Measurements from ENCODE around the gene NGRN. TPM values are rescaled to one million over a fixed set of nuclear protein-coding genes. Genes with fewer than 3 reads are reported as not detected.
"Not testable (repeated sequence)": the region's sequence is repeated elsewhere in the genome, so short reads cannot be mapped to it uniquely, and the experiment has no call there.

The NGRN gene
- total and polyA plus RNA-seq, 3 experiments from 2014 or later = 34.1 to 45.8 (median 36.0) TPM

GRCh38 chr15:90260731-90261130, 4.7 kb upstream of the NGRN start:
- not testable (repeated sequence) for H3K4me3 ChIP-seq (ENCODE audit: low read length); H3K36me3 Mint-ChIP-seq; H3K27ac Mint-ChIP-seq; H3K4me3 Mint-ChIP-seq; H3K27me3 Mint-ChIP-seq; H3K9me3 Mint-ChIP-seq; H3K27me3 ChIP-seq (ENCODE audit: insufficient read depth, low read length, poor library complexity, severe bottlenecking); H3K36me3 ChIP-seq (ENCODE audit: insufficient read depth, low read length); DNase-seq; H3K27ac ChIP-seq (ENCODE audit: low read depth, low read length); H3K9me3 ChIP-seq (ENCODE audit: low read length)
- peaks cover 10 to 21% (median 16%) of the 10 kb centered on the region in 3 donors for H3K4me1 Mint-ChIP-seq
- POLR2A ChIA-PET = interaction anchor here (0.6 kb wide), 2 partner anchors 27 to 440 kb away, joined by 3 to 6 read pairs; partner anchors contain the start of genes CIB1 and GDPGP1
- CTCF ChIA-PET = interaction anchor here (4.1 kb wide), 1 partner anchor 11 kb away, joined by 14 read pairs; the partner anchor contains the start of gene TTLL13
- peaks cover 11% of the 10 kb centered on the region for H3K4me1 ChIP-seq (ENCODE audit: insufficient read depth, low read length)

GRCh38 chr15:90261811-90262210, 3.7 kb upstream of the NGRN start:
- H3K36me3 ChIP-seq (ENCODE audit: insufficient read depth, low read length) = no peaks in the 10 kb centered on the region
- H3K9me3 Mint-ChIP-seq = no peaks in the 10 kb centered on the region
- H3K9me3 ChIP-seq (ENCODE audit: low read length) = no peaks in the 10 kb centered on the region
- ChIA-PET POLR2A (interaction anchor here (0.7 kb wide), 1 partner anchor 23 kb away, joined by 3 read pairs; no protein-coding TSS in a partner anchor), CTCF (interaction anchor here (1.3 to 4.1 kb wide), 2 partner anchors 12 to 670 kb away, joined by 3 to 14 read pairs; partner anchors contain the start of gene TTLL13)
- H3K27ac ChIP-seq (ENCODE audit: low read depth, low read length) = no peak overlapping the region
- H3K36me3 Mint-ChIP-seq = peaks cover 0 to 12% (median 4%) of the 10 kb centered on the region in 3 donors
- no peaks in the 10 kb centered on the region for H3K27me3 ChIP-seq (ENCODE audit: insufficient read depth, low read length, poor library complexity, severe bottlenecking)
- H3K27me3 Mint-ChIP-seq = peaks cover 3% of the 10 kb centered on the region in 2 donors
- H3K4me3 Mint-ChIP-seq = peak overlapping the region in 1 of 7 donors; percentile 24
- peak overlapping the region in 1 of 8 donors; percentile 34 for H3K27ac Mint-ChIP-seq
- H3K4me3 ChIP-seq (ENCODE audit: low read length) = no peak overlapping the region
- no peak for DNase-seq
- H3K4me1 ChIP-seq (ENCODE audit: insufficient read depth, low read length) = peaks cover 15% of the 10 kb centered on the region
- peaks cover 20 to 26% (median 21%) of the 10 kb centered on the region in 3 donors for H3K4me1 Mint-ChIP-seq

- H3K9me3 Mint-ChIP-seq = no peaks in the 10 kb centered on the region
- H3K27me3 Mint-ChIP-seq = no peaks in the 10 kb centered on the region
- POLR2A ChIA-PET = no interaction called here
- DNase-seq = no peak
- peak overlapping the region in 3 of 8 donors; percentile 4 to 35 (median 34) for H3K27ac Mint-ChIP-seq
- H3K4me3 ChIP-seq (ENCODE audit: low read length) = no peak overlapping the region
- peak overlapping the region in 3 of 7 donors; percentile 47 to 87 (median 58) for H3K4me3 Mint-ChIP-seq
- no peaks in the 10 kb centered on the region for H3K36me3 ChIP-seq (ENCODE audit: insufficient read depth, low read length)
- no peaks in the 10 kb centered on the region for H3K9me3 ChIP-seq (ENCODE audit: low read length)
- H3K27ac ChIP-seq (ENCODE audit: low read depth, low read length) = no peak overlapping the region
- CTCF ChIA-PET = interaction anchor here (1.3 to 4.1 kb wide), 2 partner anchors 12 to 669 kb away, joined by 3 to 14 read pairs; partner anchors contain the start of gene TTLL13
- no peaks in the 10 kb centered on the region for H3K27me3 ChIP-seq (ENCODE audit: insufficient read depth, low read length, poor library complexity, severe bottlenecking)
- H3K4me1 Mint-ChIP-seq = peaks cover 27 to 32% (median 27%) of the 10 kb centered on the region in 3 donors
- peaks cover 21% of the 10 kb centered on the region for H3K4me1 ChIP-seq (ENCODE audit: insufficient read depth, low read length)
- peaks cover 0 to 15% (median 0%) of the 10 kb centered on the region in 3 donors for H3K36me3 Mint-ChIP-seq
Measured at GRCh38 chr15:90262426-90262825, 3.0 kb upstream of the NGRN start.

- DNase-seq = peak in 1 of 5 donors; percentile 15
- Histone ChIP-seq H3K27ac (ENCODE audit: low read depth, low read length) (peak overlapping the region; percentile 96), H3K4me3 (ENCODE audit: low read length) (peak overlapping the region; percentile 87), H3K27me3 (ENCODE audit: insufficient read depth, low read length, poor library complexity, severe bottlenecking) (no peaks in the 10 kb centered on the region), H3K4me1 (ENCODE audit: insufficient read depth, low read length) (peaks cover 37% of the 10 kb centered on the region), H3K36me3 (ENCODE audit: insufficient read depth, low read length) (peaks cover 3% of the 10 kb centered on the region), H3K9me3 (ENCODE audit: low read length) (no peaks in the 10 kb centered on the region)
- H3K4me3 Mint-ChIP-seq = peak overlapping the region; percentile 94 to 99 (median 96)
- H3K27ac Mint-ChIP-seq = peak overlapping the region; percentile 95 to 100 (median 100)
- peaks cover 0 to 29% (median 8%) of the 10 kb centered on the region in 3 donors for H3K36me3 Mint-ChIP-seq
- CTCF ChIA-PET = no interaction called here
- H3K4me1 Mint-ChIP-seq = peaks cover 39 to 48% (median 47%) of the 10 kb centered on the region in 3 donors
- POLR2A ChIA-PET = no interaction called here
- H3K9me3 Mint-ChIP-seq = no peaks in the 10 kb centered on the region
- H3K27me3 Mint-ChIP-seq = no peaks in the 10 kb centered on the region
Measured at GRCh38 chr15:90264671-90265070, 801 bp upstream of the NGRN start.

- Histone ChIP-seq H3K4me3 (ENCODE audit: low read length) (peak overlapping the region; percentile 87), H3K9me3 (ENCODE audit: low read length) (no peaks in the 10 kb centered on the region), H3K27ac (ENCODE audit: low read depth, low read length) (peak overlapping the region; percentile 96), H3K27me3 (ENCODE audit: insufficient read depth, low read length, poor library complexity, severe bottlenecking) (no peaks in the 10 kb centered on the region), H3K36me3 (ENCODE audit: insufficient read depth, low read length) (peaks cover 17% of the 10 kb centered on the region), H3K4me1 (ENCODE audit: insufficient read depth, low read length) (peaks cover 45% of the 10 kb centered on the region)
- peak overlapping the region; percentile 94 to 99 (median 96) for H3K4me3 Mint-ChIP-seq
- peaks cover 50 to 62% (median 58%) of the 10 kb centered on the region in 3 donors for H3K4me1 Mint-ChIP-seq
- no peaks in the 10 kb centered on the region for H3K9me3 Mint-ChIP-seq
- H3K27ac Mint-ChIP-seq = peak overlapping the region; percentile 95 to 100 (median 100)
- ChIA-PET POLR2A (interaction anchor here (0.5 to 1.8 kb wide), 9 partner anchors 32 to 666 kb away, joined by 3 to 15 read pairs (median 4); partner anchors contain the start of genes CIB1, GDPGP1, HDDC3 and IQGAP1), CTCF (interaction anchor here (1.0 to 1.6 kb wide), 5 partner anchors 32 to 666 kb away, joined by 3 to 8 read pairs (median 5); partner anchors contain the start of genes CIB1, GDPGP1 and HDDC3)
- peaks cover 4 to 43% (median 16%) of the 10 kb centered on the region in 3 donors for H3K36me3 Mint-ChIP-seq
- peak in 3 of 5 donors; percentile 8 to 61 (median 54) for DNase-seq
- no peaks in the 10 kb centered on the region for H3K27me3 Mint-ChIP-seq
Measured at GRCh38 chr15:90266061-90266431, 574 bp downstream of the NGRN start.

- H3K4me1 Mint-ChIP-seq = peaks cover 54 to 66% (median 62%) of the 10 kb centered on the region in 3 donors
- H3K4me3 ChIP-seq (ENCODE audit: low read length) = peak overlapping the region; percentile 87
- H3K36me3 Mint-ChIP-seq = peaks cover 4 to 48% (median 18%) of the 10 kb centered on the region in 3 donors
- peak overlapping the region; percentile 94 to 99 (median 96) for H3K4me3 Mint-ChIP-seq
- H3K36me3 ChIP-seq (ENCODE audit: insufficient read depth, low read length) = peaks cover 21% of the 10 kb centered on the region
- H3K27me3 Mint-ChIP-seq = no peaks in the 10 kb centered on the region
- H3K27ac Mint-ChIP-seq = peak overlapping the region; percentile 95 to 100 (median 100)
- H3K9me3 ChIP-seq (ENCODE audit: low read length) = no peaks in the 10 kb centered on the region
- H3K9me3 Mint-ChIP-seq = no peaks in the 10 kb centered on the region
- ChIA-PET POLR2A (interaction anchor here (0.5 to 1.8 kb wide), 6 partner anchors 33 to 220 kb away, joined by 3 to 15 read pairs (median 6); partner anchors contain the start of genes CIB1, GDPGP1 and SEMA4B), CTCF (interaction anchor here (1.0 to 1.6 kb wide), 5 partner anchors 33 to 665 kb away, joined by 3 to 8 read pairs (median 5); partner anchors contain the start of genes CIB1, GDPGP1 and HDDC3)
- DNase-seq = peak in 2 of 5 donors; percentile 5 to 12
- H3K27ac ChIP-seq (ENCODE audit: low read depth, low read length) = peak overlapping the region; percentile 96
- H3K4me1 ChIP-seq (ENCODE audit: insufficient read depth, low read length) = peaks cover 49% of the 10 kb centered on the region
- H3K27me3 ChIP-seq (ENCODE audit: insufficient read depth, low read length, poor library complexity, severe bottlenecking) = no peaks in the 10 kb centered on the region
Measured at GRCh38 chr15:90266485-90266884, 1.0 kb downstream of the NGRN start.

GRCh38 chr15:90268415-90268814, 2.9 kb downstream of the NGRN start:
- Mint-ChIP-seq H3K27me3 (no peaks in the 10 kb centered on the region), H3K4me3 (peak overlapping the region; percentile 72 to 99 (median 95)), H3K27ac (peak overlapping the region in 7 of 8 donors; percentile 14 to 100 (median 77)), H3K9me3 (no peaks in the 10 kb centered on the region), H3K4me1 (peaks cover 62 to 82% (median 81%) of the 10 kb centered on the region in 3 donors), H3K36me3 (peaks cover 4 to 67% (median 23%) of the 10 kb centered on the region in 3 donors)
- Histone ChIP-seq H3K27me3 (ENCODE audit: insufficient read depth, low read length, poor library complexity, severe bottlenecking) (no peaks in the 10 kb centered on the region), H3K36me3 (ENCODE audit: insufficient read depth, low read length) (peaks cover 33% of the 10 kb centered on the region), H3K4me1 (ENCODE audit: insufficient read depth, low read length) (peaks cover 54% of the 10 kb centered on the region), H3K4me3 (ENCODE audit: low read length) (no peak overlapping the region), H3K9me3 (ENCODE audit: low read length) (no peaks in the 10 kb centered on the region), H3K27ac (ENCODE audit: low read depth, low read length) (no peak overlapping the region)
- no peak for DNase-seq
- ChIA-PET POLR2A (interaction anchor here (0.5 kb wide), 1 partner anchor 22 kb away, joined by 3 read pairs; no protein-coding TSS in a partner anchor), CTCF (interaction anchor here (1.0 to 1.8 kb wide), 5 partner anchors 15 to 52 kb away, joined by 3 to 4 read pairs (median 3); partner anchors contain the start of genes CIB1 and GDPGP1)
